ENCODE measurements around the gene MTTP. TPM values are rescaled to one million over a fixed set of nuclear protein-coding genes. Genes with fewer than 3 reads are reported as not detected.

The MTTP gene
- total and polyA plus RNA-seq, 11 donors: 0.44 to 5.0 (median 2.2) TPM

DNA sequence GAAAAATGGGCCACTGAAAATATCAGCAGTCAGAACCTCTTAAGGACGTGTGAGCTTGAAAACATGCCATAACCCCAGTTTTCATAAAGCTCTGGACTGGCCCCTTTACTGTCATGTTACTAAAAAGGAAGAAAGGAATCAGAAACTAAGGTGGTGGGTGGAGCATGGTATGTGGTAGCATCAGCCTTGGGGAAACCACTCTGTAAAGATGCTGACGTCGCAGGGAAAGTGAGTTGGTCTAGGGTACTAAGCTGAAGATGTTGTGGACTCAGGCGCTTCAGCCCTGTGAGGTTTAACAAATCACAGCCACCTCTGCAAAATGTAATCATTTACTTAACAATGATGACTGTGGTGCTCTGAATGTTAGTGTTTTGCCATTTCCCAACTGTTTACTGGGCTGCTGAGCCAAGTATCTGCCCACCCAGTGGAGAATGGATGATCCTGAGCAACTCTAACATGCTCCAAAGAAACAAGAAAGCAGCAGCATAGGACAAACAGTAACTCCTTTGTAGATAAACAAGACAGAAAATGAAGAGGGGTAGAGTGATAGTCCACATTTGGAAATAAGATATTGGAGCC, 49.6 kb downstream of the MTTP start:
- intact Hi-C loops (cut with DNase I): loop anchor here in 1 of 10 donors (10.0 kb wide), 1 partner anchor 51 kb away; no protein-coding TSS in a partner anchor
- Histone ChIP-seq H3K27ac (peak overlapping the region in 1 of 12 donors; percentile 55), H3K4me3 (no peak overlapping the region), H3K27me3 (no peaks in the 10 kb centered on the region), H3K9me3 (no peaks in the 10 kb centered on the region), H3K36me3 (no peaks in the 10 kb centered on the region), H3K4me1 (peaks cover 0 to 4% (median 0%) of the 10 kb centered on the region in 12 donors)
- WGBS, 4 donors: 64 to 73% (median 72%) methylated on average over 4 of the region's 4 CpGs
- no peak for ATAC-seq
- no peak for TF ChIP-seq POLR2A (IDR thresholded peaks at IDR 0.05)
- TF ChIP-seq, protein P1, sequence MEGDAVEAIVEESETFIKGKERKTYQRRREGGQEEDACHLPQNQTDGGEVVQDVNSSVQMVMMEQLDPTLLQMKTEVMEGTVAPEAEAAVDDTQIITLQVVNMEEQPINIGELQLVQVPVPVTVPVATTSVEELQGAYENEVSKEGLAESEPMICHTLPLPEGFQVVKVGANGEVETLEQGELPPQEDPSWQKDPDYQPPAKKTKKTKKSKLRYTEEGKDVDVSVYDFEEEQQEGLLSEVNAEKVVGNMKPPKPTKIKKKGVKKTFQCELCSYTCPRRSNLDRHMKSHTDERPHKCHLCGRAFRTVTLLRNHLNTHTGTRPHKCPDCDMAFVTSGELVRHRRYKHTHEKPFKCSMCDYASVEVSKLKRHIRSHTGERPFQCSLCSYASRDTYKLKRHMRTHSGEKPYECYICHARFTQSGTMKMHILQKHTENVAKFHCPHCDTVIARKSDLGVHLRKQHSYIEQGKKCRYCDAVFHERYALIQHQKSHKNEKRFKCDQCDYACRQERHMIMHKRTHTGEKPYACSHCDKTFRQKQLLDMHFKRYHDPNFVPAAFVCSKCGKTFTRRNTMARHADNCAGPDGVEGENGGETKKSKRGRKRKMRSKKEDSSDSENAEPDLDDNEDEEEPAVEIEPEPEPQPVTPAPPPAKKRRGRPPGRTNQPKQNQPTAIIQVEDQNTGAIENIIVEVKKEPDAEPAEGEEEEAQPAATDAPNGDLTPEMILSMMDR (IDR thresholded peaks at IDR 0.05): no peak
- DNase-seq: no peak

DNA sequence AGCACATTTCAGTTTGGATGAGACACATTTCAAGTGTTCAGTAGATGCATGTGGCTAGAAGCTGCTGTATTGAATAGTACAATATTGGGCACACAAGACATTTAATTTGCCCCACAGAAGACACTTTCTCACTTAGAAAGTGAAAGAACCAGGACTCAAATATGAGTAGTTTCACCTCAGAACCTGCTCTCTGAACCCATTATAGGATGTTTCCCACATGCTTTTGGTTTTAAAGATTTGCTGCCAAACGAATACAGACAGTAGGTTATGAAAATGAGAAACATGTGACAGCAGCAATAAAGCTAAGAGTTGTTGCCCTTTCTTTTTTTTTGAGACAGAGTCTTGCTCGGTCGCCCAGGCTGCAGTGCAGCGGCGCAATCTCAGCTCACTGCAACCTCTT, 50.7 kb downstream of the MTTP start:
- 82 to 91% (median 86%) methylated on average over 5 of the region's 5 CpGs for WGBS, 4 donors
- intact Hi-C loops (cut with DNase I): loop anchor here in 1 of 10 donors (10.0 kb wide), 1 partner anchor 49 kb away; no protein-coding TSS in a partner anchor
- H3K4me1 ChIP-seq: peaks cover 0 to 4% (median 0%) of the 10 kb centered on the region in 12 donors
- TF ChIP-seq, protein P1 (IDR thresholded peaks at IDR 0.05): no peak
- TF ChIP-seq POLR2A (IDR thresholded peaks at IDR 0.05): no peak
- DNase-seq: no peak
- peak overlapping the region in 1 of 12 donors; percentile 55 for H3K27ac ChIP-seq
- no peak overlapping the region for H3K4me3 ChIP-seq
- ATAC-seq: no peak
- H3K9me3 ChIP-seq: no peaks in the 10 kb centered on the region
- no peaks in the 10 kb centered on the region for H3K36me3 ChIP-seq
- H3K27me3 ChIP-seq: no peaks in the 10 kb centered on the region

DNA sequence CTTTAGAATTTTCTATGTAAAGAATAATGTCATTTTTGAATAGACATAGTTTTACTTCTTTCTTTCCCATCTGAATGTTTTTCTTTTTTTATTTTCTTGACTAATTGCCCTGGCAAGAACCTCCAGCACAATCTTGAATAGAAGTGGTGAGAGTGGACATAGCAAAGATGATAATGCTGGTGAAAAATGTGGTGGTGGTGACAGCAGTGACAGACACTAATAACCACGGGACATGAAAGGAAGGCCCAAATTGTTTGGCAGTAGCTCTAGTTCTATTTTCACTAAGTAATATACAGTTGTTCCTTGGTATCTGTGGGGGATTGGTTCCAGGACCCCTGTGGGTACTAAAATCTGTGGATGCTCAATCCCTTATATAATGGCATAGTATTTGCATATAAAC, 53.4 kb downstream of the MTTP start:
- H3K27ac ChIP-seq: peak overlapping the region in 1 of 12 donors; percentile 4

DNA sequence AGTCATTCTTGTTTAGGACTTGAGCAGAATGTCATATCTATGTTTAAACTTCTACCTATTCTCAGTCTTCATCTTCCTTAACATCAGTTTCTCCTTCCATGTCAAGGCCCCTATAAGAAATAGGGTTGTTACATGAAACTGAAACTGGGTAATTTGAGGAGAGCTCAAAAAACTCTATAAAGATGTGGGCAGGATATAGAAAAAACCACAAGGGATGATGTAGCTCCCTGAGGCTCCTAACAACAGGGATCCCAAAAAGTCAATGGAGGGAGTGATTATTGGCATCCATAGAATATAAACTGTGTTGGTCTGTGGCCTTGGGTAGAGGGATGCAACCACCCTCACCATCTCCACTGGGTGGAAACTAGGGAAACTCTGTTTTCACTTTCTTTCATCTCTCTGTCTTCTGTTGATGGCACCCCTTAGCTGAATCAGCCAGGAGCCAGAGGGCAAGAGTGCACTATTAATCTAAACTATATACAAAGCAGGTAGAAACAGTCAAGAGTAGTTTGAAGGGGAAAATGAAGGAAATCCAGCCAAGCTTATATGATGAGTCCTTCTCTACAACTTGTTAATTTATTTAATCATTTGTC, 55.4 kb downstream of the MTTP start:
- no peaks in the 10 kb centered on the region for H3K36me3 ChIP-seq
- ATAC-seq (no peak), DNase-seq (no peak)
- H3K27ac ChIP-seq: no peak overlapping the region
- peaks cover 0 to 3% (median 0%) of the 10 kb centered on the region in 12 donors for H3K4me1 ChIP-seq
- no peak overlapping the region for H3K4me3 ChIP-seq
- TF ChIP-seq POLR2A (IDR thresholded peaks at IDR 0.05): no peak
- TF ChIP-seq, protein P1 (IDR thresholded peaks at IDR 0.05): no peak
- H3K9me3 ChIP-seq: peaks cover 0 to 3% (median 0%) of the 10 kb centered on the region in 12 donors
- intact Hi-C loops (cut with DNase I): loop anchor here in 1 of 10 donors (10.0 kb wide), 1 partner anchor 45 kb away; no protein-coding TSS in a partner anchor
- H3K27me3 ChIP-seq: no peaks in the 10 kb centered on the region

More for the DNA sequence above, 53.4 kb downstream of the MTTP start:
- TF ChIP-seq, protein P1 (IDR thresholded peaks at IDR 0.05): no peak
- no peak for TF ChIP-seq POLR2A (IDR thresholded peaks at IDR 0.05)
- H3K4me3 ChIP-seq: no peak overlapping the region
- H3K4me1 ChIP-seq: peaks cover 0 to 6% (median 0%) of the 10 kb centered on the region in 12 donors
- intact Hi-C loops (cut with DNase I): loop anchor here in 1 of 10 donors (10.0 kb wide), 1 partner anchor 47 kb away; no protein-coding TSS in a partner anchor
- DNase-seq (no peak), ATAC-seq (peak in 3 of 4 donors; percentile 60 to 83 (median 73))
- 18 to 35% (median 22%) methylated on average over 1 of the region's 1 CpG for WGBS, 4 donors
- H3K9me3 ChIP-seq: no peaks in the 10 kb centered on the region
- no peaks in the 10 kb centered on the region for H3K27me3 ChIP-seq
- H3K36me3 ChIP-seq: no peaks in the 10 kb centered on the region

Measured in heart left ventricle (tissue), 16 donors.